Stimulated activated CD4-positive, alpha-beta T cell treated with anti-CD3 and anti-CD28 coated beads, Interleukin-4, amount 100 ng/mL, for 48 hours (primary cell): ENCODE data around the gene CPSF4L.
"Not testable (repeated sequence)": the region's sequence is repeated elsewhere in the genome, so short reads cannot be mapped to it uniquely, and the experiment has no call there.

Experiments used
- DNase-seq, 2 donors: peaks; one replicate each; pipeline ENCODE4 v3.0.0-alpha.2; 2020; ENCODE audit warnings: low read depth in 2 of 2

Gene CPSF4L

DNA sequence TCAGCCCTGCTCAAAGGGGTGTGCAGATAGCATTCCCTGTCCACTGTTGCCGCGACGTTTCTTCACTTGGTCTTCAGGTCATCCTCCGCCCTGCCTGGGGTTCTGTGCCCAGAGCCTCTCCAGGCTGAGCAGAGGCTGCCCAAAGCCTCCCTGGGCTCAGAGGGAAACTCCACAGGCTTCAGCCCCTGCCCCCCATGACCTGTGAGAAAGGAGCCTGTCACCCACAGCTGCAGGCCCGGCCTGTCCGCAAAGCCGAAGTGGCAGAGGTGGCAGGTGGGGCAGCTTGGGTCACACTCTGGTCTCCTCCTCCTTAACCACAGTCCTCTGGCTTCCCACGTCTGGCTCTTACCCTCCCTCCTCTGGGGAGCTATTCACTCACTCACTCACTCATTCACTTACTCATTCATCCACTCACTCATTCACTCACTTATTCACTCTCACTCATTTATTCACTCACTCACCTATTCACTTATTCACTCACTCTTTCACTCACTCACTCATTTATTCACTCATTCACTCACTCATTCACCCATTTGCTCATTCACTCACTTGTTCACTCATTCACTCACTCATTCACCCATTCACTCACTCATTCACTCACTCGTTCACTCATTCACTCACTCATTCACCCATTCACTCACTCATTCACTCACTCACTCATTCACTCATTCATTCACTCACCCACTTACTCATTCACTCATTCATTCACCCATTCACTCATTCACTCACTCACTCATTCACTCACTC lies 7.1 kb upstream of the CPSF4L start:
- no peak for DNase-seq

DNA sequence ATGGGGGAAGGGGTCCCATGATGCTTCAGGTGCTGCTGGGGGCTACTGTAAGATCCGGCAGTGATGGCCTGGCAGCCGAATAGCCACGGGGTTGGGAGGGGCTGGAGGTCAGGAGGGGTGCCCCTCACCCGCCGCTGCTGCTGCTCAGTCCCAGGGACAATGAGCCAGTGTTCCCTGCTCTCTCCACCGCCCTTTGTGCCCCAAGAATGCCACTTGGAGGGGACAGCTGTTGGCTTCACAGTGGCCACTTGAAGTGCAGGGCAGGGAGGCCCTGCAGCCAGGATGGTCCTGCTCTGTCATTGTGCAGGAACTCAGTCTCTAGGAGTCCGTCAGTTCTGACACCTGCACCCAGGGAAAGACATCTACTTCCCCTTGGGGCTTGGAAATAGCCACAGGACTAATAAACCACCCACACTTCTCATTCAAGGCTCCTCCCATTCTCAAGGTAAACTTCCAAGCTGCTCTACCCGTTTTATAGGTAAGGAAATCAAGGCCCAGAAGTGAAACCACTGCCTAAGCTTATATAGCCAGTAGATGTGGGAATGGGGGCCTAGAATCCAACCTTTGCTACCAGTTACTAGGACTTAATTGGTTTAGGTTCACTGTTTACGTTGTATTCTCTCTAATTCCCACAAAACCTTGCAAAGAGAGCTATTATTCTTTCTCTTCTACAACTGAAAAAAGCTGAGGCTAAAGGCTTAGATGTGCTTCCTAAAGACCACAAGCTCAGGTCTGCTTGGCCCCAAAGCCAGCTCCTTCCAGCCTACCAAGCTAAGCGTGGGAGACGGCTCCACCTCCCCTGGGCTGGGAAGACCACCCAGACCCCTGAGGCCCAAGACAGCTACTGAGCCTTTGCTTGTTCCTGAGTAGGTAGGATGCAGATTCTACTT lies 6.2 kb upstream of the CPSF4L start:
- DNase-seq, result no peak

DNA sequence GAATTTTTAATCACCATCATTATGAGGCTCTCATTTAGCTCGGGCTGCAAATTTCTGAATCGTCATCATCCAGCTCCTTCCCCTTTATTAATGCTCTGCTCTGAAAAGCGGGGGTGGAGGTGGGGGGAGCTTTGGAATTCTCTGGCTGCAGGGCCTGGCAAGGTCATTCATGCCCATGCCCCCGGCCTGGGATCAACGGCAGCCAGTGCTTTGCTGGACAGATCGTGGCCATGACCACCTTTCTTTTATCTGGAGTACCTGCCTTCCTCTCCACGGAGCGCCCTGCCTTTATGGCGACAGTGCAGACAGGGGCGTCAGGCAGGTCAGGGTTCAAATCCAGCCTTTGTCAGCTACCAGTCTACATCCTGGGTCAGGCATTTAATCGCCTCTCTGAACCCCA lies 5.1 kb upstream of the CPSF4L start:
- no peak for DNase-seq

DNA sequence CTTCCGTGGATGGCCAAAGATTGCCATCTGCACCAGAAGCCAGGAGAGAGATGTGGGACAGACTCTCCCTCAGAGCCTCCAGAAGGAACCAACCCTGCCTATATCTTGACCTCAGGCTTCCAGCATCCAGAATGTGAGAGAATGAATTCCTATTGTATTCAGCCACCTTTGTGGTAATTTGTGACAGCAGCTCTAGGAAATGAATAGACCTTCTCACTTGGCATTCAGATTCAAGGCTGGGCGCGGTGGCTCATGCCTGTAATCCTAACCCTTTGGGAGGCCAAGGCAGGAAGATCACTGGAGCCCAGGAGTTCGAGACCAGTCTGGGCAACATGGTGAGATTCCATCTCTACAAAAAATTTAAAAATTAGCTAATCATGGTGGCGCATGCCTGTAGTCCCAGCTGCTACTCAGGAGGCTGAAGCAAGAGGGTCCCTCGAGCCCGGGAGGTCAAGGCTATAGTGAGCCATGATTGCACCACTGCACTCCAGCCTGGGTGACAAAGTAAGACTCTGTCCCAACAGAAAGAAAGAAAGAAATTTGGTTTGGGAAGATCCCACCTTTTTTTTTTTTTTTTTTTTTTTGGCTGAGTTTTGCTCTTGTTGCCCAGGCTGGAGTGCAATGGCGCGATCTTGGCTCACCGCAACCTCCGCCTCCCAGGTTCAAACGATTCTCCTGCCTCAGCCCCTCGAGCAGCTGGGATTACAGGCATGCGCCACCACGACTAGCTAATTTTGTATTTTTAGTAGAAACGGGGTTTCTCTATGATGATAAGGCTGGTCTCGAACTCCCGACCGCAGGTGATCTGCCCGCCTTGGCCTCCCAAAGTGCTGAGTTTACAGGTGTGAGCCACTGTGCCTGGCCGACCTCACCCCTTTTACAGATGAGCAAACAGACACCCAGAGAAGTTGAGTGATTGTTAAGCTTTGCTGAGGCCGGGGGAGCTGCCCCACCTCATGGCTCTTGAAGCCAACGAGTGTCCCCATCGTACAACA lies 4.3 kb upstream of the CPSF4L start:
- no peak for DNase-seq

DNA sequence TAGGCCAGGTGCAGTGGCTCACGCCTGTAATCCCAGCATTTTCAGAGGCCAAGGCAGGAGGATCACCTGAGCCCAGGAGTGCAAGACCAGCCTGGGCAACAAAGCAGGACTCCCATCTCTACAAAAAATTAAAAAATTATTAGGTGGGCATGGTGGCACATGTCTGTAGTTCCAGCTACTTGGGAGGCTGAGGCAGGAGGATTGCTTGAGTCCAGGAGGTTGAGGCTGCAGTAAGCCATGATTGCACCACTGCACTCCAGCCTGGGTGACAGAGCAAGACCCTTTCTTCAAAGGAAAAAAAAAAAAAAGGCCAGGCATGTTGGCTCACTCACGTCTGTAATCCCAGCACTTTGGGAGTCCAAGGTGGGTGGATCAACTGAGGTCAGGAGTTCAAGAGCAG lies 2.8 kb upstream of the CPSF4L start:
- DNase-seq, result not testable (repeated sequence)

DNA sequence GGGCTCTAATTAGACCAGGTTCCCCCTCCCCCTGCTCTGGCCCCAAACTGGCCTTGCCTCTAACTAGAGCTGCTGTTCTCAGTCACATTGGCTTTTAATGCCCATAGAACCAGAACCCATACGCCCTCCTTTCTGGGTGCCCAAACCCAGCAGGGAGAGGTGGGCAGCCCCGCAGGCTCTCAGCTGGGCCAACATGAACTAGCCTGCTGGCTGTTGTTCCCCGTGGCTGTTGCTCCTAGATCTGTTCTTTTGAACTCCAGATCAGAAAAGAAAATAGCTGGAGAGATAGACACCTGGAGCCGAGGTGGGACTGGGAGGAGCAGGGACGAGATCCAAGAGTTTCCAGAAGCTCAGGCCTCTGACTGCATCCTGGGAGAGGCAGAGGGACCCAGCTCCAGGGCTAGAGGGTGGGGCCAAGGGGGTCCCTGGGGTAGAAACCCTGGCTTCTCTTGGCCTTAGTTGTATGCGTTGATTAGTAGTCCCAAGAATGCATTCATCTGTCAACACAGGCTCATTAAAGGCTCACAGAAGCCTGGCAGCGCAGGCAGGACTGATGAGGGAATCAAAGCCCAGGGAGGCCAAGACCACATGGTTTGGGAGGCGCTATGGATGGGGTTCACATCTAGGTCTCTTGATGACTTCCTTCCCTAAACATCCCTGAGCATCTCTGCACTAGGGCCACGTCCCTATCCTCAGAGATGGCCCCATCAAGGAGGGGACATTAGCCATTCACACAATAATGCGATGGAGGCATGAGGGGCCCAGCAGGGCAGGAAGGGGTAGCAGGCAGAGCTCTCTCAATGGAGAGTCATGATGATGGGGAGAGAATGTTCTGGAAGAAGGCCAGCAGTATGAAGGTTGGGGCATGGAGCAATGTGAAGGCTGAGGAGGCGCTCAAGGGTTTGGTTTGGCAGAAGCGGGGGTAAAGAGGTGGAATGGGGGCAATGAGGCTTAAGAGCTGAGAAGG lies 1.3 kb upstream of the CPSF4L start:
- DNase-seq, result no peak

DNA sequence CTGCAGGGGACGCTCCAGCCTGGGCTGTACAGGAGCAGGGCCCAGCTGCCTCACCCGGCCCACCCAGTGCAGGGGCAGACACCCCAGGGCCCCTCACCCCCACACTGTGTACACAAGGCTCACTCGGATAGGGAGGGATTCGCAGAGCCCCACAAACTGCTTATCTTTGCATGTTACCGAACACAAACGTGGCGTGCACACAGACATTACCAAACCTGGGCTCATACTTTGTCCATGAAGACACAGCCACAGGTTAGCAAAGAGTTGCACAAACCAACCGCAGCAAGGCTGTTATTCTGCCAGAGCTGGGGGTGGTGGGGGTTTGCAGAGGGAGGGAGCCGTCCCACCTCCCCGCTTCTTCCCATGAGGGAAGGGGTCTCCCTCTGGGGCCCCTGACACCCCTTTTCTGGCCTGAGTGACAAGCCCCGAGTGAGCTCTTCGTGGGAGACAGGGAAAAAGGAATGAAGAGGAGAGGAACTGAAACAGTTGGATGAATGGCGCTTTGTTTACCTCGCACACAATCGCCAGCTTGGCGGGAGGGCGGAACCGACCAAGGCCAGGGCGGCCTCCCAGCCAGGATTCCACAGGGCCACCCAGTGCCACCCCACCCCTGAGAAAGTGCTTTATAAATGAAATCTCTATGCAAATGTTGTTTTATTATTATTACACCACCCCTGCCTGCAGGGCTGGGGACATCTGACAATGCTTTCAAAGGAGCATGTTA lies 434 bp upstream of the CPSF4L start:
- no peak for DNase-seq

DNA sequence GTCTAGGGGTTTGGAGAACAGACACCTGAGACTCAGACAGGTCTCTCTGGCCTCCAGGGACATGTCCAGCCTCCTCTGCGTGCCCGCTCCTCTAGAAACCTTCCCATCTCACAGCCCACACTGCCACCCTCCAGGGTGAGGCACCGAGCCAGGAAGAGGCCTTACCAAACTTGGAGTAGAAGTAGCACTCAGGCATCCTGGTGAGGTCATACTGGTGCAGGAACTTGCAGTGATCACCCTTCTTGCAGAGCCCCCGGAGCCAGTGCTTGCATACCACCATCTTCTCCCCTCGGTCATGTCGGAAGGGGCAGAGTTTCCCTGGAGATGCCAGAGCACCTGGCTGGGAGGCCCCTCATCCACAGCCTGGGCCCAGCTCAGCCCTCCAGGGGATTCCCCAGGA lies 4.2 kb downstream of the CPSF4L start:
- DNase-seq, result no peak

DNA sequence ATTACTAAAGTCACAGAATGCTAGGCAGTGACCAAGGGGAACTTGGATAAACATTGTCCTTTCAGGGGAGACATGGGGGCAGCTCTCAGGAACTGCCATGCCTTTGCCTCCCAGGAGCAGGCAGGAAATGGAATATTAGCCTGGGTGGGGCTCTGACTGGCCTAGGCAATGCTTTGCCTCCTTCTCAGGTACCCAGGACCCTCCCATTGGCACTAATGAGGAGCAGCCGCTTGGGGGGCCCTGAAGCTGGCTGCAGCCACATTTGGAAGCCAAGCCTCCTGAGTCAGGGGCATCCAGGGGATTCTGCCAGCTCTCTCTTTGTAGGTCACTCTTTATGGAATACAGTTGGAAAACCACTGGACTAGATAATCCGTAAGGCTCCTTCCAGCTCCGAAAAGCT lies 5.5 kb downstream of the CPSF4L start:
- DNase-seq, result no peak

DNA sequence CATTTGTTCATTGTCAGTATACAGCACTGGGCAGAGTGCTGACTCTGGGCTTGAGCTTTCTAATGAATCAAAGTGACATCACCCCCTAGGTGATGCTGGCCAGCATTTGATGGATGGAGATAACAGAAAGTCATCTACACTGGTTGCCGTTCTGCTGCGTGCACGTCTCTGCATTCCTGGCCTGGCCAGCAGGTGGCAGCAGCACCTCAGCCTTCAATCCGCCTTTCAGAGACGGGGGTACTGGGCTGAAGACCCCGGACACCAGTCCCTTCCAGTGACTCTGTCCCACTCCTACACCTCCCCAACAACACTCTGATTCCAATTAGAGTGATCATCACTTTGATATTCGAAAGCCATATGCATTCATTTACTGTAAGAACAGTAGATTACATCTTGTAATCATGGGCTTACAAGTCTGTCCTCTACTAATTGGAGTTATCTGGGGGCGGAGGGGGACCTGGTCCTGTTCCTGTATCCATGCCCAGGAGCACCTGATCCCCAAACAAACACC lies 6.0 kb downstream of the CPSF4L start:
- peak; percentile 38 to 44 for DNase-seq

DNA sequence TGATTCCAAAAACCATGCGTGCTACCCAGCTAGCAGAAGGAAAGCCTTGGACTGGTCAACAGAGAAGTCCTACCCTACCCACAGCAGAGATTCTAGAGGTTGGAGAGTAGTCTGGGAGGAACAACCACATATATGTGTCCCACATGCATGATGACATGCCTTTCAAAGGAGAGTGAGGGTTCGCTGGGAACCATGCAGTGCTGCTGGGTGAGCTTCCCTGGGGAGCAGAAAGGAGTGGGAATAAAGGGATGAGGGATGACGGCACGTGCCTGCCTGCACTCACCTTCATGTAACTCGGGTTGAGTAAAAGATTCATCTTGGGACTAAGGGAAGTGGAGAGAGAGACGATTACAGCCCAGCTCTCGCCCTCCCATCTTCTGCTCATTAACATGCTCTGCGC lies 9.8 kb downstream of the CPSF4L start:
- DNase-seq, result no peak

DNA sequence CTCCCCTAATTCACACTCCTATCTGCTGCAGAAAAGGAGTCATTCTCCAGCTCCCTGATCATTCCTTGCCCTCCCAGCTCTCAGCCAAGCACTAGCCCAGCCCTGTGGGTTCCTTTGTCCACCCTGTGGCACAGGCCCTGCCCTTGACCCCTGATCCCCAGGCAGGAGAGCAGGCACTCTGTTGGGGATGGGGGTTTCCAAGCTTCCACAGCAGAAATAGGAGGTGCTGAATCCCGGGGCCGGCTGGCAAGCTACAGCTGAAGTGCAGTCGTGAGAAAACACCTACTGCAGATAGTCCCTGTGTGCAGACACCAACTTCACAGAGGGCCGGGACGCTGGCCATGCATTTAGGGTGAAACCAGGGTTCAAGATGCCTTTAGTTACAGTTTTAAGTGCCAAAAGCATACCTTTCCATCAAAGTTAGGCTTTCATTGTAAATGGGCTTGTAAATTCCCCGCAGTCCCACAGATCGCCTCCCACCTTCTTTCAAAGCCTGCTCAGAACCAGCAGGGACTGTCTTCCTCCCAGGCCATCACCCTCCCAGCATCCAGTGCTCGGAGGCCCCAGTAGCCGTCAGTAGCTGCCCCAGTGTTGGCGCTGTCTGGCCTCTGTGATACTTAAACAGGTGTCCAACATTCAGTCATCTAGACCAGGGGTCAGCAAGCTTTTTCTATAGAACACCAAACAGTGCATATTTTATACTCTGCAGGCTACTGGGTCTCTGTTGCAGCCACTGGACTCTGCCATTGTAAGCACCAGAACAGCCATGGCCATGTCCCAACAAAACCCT lies 10.6 kb downstream of the CPSF4L start:
- no peak for DNase-seq

DNA sequence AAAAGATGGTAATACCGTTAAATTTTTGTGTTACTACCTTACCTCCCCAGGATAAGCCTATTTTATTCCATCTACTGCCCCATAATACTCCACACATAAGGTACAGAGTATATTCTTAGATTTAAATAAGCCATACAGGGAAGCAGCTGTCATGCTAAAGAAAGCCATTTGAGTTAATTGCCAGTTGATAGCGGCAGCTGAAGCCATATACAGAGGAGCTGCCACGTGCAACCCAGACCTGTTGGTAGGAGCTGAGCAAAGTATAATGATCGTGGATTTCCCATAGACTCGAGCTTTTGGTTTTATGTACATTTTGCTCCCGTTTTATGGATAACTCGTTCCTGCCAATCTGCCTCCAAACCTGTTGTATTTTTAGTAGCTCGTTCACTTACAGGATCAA lies 12.0 kb downstream of the CPSF4L start:
- DNase-seq, result no peak

DNA sequence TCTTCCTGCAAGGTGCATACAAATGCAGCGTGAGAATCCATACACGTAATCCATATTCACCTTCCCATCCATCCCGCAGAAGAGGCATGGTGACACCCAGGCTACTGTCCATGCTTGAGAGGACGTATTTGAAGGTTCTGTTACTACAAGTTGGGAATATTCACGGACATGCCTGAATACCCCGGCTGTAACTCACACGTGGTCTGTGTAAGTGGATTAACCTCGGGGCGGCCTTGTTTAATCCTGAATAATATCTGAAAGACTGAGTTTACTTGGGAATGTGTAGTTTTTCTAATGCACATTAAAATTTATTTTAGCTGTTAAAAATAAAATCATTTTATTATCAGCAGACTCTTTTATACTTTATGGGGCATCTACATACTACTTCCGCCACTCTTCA lies 13.1 kb downstream of the CPSF4L start:
- no peak for DNase-seq

DNA sequence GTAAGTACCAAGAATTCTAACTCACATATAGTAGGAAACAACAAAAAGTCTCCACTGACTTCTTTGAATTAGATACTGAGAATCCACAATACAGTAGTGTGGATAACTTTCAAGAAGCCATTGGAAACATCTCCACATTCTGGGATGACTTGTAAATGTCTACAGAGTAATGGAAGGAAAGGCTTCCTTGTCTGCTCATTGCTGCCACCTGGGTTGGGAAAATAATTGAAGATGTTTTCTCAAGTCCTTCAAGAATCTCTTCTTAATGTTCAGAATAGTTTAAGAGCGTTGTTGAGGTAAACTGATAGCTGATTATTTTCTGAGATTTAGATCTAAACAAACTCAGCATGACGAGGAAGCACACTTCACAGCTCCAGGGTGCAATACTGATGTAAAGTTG lies 14.0 kb downstream of the CPSF4L start:
- DNase-seq, result no peak

DNA sequence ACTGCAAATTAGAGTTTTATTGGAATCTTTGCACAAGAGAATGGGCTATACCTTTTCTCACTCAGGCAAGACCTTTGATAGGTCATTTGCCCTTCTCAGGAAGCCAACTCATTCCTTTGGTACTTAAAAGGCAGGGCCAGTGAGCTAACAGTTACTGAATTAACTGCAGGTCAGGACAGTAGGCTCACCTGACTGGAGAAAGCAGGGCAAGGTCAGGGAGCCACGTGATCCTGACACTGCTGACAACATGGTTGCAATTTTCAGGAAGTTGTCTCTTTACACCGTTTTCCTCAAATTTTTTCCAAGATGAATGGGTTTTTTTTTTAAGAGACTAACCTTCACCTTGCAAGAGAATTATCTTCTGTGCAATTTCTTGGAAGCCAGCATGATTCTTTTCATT lies 21.1 kb downstream of the CPSF4L start:
- no peak for DNase-seq

DNA sequence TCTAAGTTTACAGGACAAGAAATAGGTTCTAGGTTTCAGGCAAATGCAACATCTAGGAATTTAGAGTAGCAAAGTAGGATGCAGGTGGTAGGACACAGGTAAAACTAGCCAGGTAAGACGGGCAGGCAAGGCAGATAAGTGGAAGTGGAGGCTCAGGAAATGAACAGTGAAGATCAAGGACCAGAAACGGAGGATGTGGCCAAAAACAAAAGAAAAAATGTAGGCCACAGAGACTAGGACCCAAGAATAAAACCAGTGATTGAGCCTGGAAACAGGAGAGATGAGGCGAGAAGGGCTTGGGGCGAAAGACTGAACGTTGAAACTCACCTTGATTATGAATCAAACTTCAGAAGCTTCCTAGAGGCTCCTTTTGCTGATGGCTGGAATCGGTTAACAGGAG lies 24.0 kb downstream of the CPSF4L start:
- no peak for DNase-seq

DNA sequence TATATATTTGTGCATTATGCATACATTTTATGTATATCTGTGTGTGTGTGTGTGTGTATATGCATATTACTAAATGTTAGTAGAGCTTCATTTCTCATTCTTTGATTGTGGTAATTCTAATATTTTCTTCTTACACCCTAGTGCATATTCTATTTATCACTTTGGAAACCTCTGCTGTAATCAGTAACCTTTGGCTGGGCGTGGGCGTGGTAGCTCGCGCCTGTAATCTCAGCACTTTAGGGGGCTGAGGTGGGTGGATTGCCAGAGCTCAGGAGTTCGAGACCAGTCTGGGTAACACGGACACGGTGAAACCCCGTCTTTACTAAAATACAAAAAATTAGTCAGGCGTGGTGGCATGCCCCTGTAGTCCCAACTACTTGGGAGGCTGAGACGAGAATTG lies 26.9 kb downstream of the CPSF4L start:
- DNase-seq, result no peak
